GM19468 (cell line): ENCODE results near the gene TTC22.

Experiments used
- ATAC-seq: cut with Tn5 transposase; IDR thresholded peaks from one replicate; pipeline ENCODE4 v1.9.1; 2021; ENCODE audit warnings: mild to moderate bottlenecking, moderate library complexity, moderate number of reproducible peaks; ENCODE audit not compliant: unreplicated experiment; ENCODE audit errors: extremely low read depth

TTC22 gene

DNA sequence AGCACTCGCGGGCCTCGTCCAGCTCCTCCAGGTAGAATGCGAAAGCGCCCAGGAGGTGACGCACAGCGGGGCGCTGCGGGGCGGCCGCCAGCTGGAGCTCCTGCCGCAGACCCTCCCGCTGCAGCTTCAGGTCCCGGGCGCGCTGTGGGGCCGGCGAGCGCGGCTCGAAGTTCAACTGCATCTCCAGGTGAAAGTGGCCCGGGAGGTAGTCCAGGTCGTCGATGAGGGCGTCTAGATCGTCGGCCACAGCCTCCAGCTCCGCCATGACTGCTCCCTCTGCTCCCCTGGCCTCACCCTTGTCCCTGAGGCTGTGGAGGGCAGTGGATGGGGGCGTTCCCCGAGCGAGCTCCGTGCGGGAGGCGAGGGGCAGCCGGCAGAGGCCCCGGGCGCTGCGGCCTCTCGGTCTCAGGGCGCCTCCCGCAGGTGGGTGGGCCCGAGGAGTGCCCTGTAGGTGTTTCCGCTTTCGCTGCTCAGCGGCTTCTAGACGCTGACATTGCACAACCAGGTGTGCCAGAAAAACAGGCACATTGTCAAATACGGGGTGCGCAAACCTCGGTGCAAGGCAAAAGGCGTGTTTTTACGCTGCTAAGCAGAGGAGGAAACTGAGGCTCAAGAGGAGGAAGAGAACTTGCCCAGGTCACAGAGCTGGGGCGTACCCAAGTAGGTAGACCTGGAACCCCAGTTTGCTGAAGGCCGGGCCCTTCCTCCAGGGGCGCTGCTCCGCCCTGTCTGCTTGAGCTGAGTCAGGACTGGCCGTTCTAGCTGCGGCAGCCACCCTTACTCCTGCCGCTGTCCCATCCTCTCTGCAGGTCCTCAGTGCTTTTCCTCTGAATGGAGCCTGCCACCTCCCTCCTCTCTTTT is at the start of gene TTC22:
TTC22 (minus strand) TSS at position 425 of the 861 bp plus-strand sequence; CDS start at position 265, 160 bp downstream.
- ATAC-seq = peak; percentile 82

DNA sequence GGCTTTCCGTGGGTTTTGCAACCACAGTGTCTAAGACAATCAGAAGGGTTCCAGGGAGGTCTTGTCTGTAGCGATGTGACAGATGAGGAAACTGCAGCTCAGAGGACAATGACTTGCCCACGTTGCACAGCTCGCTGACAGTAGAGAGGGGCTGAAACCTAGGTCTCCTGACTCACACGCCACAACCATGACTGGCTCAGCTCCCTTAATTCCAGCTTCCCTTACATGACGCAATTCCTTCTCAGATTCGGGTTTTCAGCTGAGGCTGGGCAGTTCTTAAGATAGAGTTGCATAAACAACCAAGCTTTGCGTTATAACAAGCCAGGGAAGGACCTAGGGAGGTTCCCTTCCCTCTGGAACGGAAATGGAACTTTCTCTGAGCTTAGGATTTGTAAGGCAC is 49.6 kb upstream of the TTC22 start:
- no peak for ATAC-seq

- ATAC-seq = no peak
These were observed 49.1 kb upstream of the TTC22 start for GRCh38 chr1:54850069-54850730.

DNA sequence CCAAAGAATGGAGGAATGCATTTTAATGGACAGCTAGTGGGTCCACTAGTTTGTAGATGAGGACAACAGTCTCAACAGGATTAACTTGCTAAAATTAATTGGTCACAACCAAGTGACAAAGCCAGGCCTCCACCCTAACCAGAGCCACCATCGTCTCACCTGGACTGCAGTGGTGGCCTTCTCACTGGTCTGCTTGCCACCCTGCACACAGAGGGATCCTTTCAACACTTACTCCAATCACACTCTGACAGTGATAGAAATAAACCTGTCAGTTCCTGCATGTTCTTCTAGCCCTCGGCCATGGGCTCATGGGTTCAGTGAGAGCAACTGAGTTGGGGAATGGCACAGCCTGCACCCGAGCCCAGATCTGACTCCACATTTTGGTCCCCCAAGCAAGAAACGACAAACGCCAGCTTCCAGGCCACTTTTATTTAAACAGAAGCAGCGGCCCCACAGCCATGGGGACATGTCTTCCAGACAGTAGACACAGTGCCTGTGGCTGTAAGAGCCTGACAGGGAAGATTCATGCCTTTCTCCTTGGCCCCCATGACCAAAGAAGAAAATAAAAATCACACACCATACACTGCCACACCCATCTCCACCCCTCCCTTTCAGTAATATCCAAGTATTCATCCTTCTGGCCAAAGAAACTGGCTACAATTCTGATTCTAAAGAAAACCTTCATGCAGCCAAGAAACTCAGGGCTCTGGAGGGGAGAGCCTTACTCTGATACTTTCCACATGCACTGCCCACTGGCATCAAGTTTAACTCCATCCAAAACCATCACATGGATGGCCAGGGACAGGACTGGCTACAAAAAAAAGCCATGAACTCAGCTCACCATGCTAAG is 48.3 kb upstream of the TTC22 start:
- no peak for ATAC-seq

DNA sequence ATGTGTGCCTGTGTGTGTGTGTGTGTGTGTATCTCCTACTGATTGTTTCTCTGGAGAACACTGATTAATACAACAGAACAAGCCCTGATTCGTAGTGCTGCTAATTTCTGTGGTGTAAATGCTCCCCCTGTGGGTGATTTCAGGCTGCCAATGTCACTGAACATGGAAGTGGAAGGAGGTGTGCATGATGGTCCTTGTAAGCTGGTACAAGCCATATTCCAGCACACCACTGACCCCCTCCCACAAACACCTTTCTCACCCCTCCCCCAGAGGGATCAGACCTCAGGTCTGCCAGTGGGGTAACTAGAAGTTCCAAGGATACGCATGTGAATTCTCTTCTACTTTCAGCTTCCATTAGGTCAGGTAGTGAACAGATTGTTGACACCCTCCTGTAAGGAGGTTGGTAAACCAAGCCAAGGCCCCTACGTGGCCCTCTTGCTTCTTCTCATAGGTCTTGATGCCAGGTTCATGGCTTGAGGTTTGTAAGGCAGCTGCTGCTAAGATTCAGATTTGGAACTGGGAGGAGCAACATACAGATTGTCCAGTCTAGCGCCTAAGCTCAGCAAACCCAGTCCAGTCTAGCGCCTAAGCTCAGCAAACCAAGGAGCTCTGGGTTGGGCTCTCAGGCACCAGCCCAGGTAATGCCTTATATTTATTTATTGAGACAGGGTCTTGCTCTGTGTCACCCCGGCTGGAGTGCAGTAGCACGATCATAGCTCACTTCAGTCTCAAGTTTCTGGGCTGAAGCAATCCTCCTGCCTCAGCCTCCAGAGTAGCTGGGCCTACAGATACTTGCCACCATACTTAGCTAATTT is 47.2 kb upstream of the TTC22 start:
- no peak for ATAC-seq

DNA sequence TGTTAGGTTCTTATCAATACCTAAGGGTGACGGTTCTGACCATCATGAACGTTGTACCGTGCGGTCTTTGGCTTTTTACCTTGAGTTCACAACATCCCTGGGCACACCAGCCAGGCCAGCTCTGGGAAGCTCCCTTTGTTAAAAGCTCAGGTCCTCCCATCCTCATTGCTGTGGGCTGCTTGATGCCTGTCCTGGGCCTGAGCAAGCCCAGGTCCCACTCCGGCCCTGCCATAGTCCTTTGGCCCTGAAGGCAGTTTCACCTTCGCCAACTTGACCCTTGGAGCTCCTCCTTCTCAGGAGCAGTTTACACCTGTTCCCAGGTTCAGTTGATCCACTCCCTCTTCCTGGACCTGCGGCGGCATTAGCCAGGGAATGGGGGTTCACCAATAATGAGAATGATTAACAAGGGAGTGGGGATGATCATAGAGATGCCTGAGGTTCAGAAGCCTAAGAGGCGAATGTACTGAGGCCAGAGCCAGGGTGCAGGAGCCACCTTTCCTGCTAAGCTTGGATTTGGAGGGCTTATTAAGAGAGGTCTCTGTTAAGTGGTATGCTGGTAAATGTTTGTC is 45.7 kb upstream of the TTC22 start:
- no peak for ATAC-seq

DNA sequence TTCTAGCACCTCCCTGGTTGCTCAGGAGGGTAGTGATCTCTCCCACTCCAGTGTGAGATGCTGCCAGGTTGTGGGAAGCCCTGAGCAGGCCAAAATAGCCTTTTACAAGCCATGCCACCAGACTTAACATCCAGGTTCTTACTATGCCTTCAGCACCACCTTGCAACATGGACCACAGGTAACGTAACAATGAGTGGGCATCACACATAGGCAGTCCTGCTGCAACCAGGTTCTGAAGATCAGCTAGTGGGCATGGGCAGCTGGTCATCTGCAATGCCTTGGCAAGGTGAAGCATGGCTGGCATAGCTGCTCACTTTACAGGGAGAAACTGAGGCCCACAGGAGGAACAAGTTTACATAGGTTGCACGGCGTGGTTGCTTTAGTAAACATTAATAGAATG is 45.2 kb upstream of the TTC22 start:
- no peak for ATAC-seq

GRCh38 chr1:54845772-54846171 is 44.6 kb upstream of the TTC22 start:
- ATAC-seq = no peak

DNA sequence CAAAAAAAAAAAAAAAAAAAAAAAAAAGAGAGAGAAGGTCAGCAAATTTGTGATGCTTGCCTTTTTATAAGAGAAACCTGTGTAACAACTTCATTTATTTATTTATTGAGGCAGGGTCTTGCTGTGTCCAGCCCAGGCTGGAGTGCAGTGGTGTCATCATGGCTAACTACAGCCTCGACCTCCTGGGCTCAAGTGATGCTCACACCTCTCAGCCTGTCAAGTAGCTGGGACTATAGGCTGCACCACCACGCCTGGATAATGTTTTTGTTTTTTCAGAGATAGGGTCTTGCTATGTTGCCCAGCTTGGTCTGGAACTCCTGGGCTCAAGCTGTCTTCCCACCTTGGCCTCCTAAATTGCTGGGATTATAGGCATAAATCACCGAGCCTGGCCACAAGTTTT is 43.4 kb upstream of the TTC22 start:
- ATAC-seq = no peak

GRCh38 chr1:54843449-54843848 is 42.3 kb upstream of the TTC22 start:
- no peak for ATAC-seq

GRCh38 chr1:54842963-54843362 is 41.8 kb upstream of the TTC22 start:
- ATAC-seq = no peak

- no peak for ATAC-seq
These were observed 41.2 kb upstream of the TTC22 start for GRCh38 chr1:54842206-54842915.

DNA sequence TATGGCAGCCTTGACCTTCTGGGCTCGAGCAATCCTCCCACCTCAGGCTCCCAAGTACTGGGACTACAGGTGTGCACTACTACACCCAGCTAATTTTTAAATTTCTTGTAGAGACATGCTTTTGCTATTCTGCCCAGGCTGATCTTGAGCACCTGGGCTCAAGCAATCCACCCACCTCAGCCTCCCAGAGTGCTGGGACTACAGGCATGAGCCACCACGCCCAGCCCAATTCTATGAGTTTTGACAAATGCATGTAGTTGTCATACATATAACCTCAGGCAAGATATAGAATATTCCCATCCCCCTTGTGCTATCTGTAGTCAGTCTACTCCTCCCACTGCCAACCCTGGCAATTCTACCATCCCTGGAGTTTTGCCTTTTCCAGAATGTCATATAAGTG is 38.7 kb upstream of the TTC22 start:
- ATAC-seq = no peak

- ATAC-seq = no peak
These were observed 37.5 kb upstream of the TTC22 start for GRCh38 chr1:54838565-54839180.

DNA sequence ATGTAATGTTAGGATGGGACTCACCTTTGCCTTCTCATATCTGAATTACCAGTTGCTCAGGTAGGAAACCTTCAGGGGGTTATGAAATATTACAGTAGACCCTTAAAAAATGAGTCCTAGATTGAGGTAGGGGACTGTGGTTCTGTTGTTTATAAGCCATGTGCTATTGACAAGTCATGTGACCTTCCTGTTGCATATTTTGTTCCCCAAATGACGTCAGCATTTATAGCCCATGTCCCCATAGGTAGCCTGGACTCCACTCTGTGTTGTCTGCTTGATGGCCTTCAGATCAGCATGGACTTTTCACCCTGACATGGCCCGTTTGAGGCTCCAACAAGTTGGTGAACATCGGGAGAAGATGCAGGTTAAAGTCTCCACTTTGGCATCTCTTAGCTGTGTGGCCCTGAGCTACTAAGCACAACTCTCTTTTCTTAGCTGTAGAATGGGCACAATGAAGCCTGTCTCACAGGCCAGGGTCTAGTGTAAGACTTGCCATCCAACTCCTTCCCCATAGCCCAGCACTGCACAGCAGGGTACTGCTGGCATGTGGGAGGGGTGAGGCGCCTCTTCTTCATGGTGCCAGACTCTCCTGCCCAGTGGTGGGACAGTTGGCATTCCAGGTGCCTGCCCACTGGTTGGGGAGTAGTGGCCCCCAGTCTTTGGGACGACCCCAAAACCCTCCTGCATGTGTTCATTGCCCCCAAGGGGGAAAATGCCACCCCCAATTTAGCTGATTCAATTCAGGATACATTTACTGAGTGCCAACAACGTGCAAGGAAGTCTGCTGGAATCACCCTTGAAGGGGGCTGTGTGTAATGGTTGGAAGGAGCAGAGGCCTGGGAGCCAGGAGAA is 36.1 kb upstream of the TTC22 start:
- no peak for ATAC-seq

GRCh38 chr1:54836594-54836993 is 35.5 kb upstream of the TTC22 start:
- no peak for ATAC-seq

- ATAC-seq = no peak
These were observed 34.8 kb upstream of the TTC22 start for GRCh38 chr1:54835970-54836369.
